GM21723 (cell line): ENCODE results near the gene CFDP1.
"Not testable (repeated sequence)": the region's sequence is repeated elsewhere in the genome, so short reads cannot be mapped to it uniquely, and the experiment has no call there.

Source experiments
- ATAC-seq: cut with Tn5 transposase; IDR thresholded peaks from one replicate; pipeline ENCODE4 v1.9.1; 2021; ENCODE audit warnings: mild to moderate bottlenecking, moderate library complexity; ENCODE audit not compliant: unreplicated experiment

The CFDP1 gene

DNA sequence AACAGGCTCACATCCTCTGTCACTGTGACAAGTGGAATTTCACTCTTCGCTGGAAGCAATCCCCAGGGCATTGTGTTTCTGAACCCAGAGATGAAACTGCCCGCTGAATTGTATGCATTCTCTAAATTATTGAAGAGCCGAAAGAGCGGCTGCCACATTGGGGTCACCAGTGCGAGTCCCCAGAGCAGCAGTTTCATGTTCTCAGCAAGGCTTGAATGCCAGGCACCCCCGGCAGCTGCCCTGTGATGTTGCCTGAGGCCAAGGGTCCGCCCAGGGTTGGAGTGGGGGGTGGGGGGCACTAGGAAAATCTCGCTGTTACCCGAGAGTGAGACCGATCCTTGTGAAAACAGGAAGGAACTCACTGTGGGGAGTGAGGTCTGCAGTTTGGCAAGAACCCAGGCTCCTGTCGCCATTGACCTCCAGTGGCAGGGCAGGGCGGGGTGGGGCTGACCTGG, 161.2 kb downstream of the CFDP1 start:
- no peak for ATAC-seq

DNA sequence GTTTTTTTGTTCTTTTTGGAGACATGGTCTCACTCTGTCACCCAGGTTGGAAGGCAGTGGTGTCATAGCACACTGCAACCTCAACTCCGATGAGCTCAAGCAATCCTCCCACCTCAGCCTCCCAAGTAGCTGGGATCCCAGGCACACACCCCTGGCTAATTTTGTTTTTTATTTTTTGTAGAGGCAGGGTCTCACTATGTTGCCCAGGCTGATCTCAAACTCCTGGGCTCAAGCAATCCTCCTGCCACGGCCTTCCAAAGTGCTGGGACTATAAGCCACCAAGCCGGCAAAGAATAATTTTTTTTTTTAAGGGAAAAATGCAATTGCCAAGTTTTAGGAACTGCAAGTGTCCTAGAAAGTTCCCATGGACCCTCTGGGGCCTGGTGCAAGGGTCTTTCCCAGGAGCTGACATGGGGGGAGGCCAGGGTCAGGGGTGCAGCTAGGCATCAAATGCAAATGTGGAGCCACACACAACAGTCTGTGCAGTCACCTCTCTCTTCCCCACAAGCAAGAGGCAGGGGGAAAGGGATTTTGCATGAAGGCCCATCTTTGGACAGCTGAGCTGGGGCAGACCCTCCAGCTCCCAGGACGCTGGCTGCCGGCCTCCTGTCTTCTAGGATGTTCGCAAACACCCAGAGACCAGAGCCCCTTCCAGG, 161.7 kb downstream of the CFDP1 start:
- ATAC-seq = no peak

DNA sequence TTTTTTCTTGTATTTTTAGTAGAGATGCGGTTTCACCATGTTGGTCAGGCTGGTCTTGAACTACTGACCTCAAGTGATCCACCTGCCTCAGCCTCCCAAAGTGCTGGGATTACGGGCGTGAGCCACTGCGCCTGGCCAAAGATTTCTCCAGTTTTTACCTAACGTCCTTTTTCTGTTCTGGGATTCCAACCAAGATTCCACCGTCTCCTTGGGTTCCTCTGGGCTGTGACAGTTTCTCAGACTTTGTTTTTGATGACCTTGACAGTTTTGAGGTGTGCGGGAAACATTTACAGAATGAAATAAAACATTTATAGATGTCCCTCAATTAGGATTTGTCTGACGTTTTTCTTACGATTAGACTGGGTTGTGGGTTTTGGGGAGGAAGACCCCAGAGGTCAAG, 163.9 kb downstream of the CFDP1 start:
- not testable (repeated sequence) for ATAC-seq

DNA sequence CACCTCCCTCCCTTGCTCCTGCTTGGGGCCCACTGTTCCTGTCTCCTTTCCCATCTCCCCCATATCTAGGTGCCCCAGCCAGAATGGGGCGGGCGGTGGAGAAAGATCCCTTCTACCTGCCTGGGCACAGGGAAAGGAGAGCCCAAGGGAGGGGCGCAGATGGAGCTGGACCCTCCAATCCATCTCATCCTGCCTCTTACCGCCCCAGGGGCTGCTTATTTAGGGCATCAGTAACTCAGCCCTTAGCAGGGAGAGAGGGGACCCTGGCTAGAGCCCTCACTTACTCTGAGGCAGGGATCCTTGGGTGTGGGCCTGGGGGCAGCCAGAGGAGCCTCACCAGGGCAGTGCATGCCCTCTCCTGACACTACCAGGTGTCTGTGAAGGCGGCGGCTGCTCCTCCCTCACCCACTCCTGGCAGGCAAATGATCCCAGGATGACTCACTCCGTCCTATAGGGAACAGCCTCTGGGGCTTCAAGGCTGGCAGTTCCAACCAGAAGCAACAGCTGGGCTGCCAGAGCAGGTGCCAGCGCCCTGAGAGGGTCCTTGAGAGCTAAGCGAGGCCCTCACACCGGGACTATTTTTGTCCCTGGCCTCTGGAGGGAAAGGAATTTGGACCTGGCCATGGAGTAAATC, 165.6 kb downstream of the CFDP1 start:
- no peak for ATAC-seq

DNA sequence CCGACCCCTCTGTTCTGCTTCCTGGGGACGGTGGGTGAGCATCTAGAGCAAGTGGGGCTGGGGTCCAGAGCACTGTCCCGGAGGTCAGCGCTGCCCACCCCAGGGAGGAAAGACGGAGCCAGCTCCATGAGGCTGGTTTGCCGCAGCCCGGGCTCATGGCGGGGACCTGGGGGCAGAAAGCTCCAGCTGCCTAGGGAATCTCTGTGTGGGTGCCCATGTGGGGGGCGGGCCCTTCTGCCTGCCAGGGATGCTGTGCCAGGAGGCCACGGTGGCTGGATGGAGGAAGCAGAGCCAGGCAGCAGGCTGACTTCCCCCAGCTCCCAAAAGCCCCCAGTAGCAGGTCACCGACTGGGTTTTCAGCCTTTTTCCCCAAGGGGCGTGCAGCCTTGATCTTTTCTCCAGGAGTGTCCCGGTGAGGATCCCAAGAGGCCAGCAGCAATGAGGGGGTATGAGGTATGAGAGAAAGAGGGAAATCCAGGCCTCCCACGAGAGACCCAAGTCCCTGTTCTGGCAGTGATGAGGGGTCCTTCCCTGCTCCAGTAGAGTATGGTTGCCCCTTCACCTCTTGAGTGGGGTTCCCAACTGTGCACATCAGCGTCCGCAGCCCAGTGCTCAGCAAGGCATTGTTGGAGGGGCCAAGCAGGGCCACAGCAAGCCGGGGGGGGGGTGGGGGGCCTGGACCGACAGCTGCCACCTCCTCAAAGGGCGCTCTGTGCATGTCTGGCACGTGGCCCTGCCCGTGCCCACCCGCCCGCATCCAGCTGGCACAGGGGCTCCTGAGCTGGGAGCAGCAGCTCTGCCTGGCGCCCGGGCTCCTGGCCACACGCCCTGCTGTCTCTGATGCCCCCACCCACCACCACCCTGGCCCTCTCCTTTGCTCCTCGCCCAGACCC, 166.3 kb downstream of the CFDP1 start:
- ATAC-seq = no peak

DNA sequence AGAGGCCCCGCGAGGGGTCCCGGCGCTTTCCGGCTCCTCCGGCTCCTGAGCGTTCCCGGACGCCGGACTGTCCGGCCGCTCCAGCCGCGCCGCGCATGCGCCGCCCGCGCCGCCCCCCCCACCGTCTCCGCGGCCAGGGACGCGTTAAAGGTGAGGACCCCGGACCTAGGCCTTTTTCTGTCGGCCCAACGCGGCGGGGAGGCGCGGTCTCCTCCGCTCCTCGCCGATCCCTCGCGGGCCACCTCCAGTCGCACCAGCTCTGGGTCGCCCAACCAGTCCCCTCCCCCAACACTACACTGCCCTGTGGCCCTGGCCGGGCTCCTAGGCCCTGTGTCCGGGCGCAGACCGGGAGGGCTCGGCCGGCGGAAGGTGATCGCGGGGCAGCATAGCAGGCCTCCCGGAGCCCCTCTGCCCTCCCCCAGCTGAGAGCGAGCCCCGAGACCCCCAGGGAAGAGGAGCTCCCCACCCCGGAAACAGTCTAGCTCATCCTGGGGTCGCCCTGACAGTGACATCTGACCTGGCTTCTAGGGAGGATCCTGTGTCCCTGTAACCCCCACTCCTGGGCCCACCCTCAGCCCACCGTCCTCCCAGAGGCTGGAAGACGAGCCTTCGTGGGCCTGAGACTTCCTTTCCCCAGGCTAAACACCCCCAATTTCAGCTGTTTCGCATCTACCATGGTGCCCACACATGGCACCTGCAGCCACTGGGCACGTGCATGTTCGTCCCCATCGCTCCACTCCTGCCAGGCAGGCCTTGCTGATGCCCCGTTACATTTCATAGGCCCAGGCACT, 167.2 kb downstream of the CFDP1 start:
- peak; percentile 79 for ATAC-seq

DNA sequence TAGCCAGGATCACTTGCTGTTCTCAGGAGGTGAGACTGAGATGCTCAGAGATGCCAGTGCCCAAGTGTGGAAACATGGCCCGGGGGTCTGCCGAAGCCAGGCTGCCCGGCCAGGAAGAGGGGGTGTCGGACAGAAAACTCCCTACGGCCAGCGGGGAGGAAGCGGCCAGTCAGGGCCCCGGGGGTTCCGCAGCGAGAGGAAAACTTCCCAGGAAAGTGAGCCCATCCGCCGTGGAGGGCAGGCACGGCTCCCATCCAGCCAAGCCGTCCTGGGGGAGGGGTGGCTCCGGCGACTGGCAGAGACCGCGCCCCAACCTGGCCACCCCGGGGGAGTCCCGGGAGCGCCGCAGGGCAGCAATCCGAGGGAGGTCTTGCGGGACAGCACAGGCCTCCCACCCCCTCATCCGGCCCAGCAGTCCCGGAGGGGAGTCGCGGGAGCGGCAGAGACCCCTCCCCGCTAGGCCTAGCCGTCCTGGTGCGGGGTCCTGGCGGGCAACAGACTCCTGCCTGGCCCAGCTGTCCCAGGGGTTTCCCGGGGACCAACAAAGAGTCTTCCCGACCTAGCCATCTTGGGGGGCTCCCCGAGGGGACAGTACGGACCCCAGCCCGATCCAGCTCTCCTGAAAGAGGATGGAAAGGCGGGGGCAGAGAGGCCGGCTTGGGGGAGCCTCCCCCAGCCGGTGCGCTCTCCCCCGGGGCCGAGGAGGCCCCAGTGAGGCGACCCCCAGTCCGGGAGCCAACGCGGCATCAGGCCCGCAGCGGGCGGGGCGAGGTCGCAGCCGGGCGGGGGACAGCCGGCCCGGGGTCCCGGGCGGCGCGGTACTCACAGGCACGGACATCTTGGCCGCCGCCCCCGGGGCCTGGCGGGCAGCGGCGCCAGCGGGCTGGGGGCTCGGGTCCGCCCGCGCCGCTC, 168.0 kb downstream of the CFDP1 start:
- peak; percentile 32 for ATAC-seq

DNA sequence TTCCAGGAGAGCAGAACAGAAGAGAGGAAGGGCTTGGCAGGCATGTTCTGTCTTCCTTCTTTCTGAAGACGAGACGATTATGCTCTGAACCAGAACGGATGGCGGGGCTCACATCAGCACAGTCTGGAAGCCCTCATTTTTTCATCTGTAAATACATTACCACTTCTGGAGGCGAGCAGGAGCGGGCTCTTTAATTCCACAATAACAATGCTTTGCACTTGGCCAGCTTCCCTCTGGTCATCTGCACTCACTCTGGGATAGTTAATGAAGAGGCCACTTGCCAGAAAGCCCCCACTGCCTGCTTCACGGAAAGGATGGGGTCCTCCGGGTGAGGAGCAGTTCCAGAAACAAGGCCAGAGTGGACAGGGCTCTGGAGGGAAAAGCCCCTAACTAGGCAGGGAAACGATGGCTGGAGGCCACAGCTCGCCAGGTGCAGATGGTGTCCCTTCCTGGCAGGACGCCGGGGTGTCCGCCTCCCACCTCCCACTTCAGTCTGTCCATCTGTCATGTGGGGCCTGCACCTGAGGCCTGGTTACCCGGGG, 168.8 kb downstream of the CFDP1 start:
- ATAC-seq = no peak

DNA sequence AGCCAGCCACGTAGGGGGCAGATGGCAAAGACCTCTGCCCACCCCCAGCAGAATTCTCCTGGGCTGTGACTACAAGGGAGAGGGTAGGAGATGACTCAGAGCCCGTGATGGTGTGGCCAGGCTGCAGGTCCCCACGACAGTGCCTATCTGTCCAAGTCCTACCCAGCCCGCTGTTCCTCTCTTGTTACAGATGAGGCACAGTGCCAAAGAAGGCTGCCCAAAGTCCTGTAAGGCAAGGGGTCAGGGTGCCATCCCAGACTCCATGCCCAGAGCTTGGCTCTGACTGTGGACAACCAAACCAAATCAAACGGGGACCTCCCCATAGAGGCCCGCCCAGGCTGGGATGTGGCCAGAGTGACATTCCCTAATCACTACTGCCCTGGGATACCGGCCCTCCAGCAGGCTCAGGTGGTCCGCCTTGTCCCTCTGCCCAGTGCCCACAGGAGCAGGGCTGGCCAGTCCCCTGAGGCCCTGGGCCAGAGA, 169.3 kb downstream of the CFDP1 start:
- no peak for ATAC-seq

DNA sequence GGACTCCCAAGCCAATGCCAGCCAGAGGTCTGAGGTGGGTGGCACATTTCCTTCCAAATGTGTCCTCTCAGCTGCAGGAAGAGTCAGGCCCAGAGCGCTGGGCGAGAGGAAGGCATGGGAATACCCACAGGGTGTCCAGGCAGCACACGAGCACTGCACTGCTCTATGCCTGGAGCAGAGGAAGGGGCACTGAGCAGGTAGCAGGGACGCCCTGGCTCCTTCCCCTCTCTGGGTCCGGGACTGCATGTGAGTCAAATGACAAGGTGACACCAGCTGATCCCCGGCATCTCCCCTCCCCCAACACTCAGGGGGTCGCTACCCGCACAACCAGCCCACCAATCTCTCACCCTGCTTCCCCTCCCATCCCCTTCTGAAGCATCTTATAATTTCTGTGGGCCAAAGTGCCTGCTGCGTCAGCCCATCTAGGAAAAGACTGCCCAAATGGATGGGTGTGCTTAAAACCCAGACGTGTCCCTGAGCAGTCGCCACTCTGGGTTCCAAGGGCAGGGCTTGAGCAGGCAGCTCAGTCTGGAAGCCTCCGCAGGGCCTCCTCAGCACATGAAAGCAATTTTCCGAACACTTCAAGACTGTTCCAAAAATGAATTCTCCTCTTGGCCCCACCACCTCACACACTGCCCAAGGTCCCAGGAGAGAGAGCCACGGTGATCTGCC, 169.9 kb downstream of the CFDP1 start:
- ATAC-seq = no peak

DNA sequence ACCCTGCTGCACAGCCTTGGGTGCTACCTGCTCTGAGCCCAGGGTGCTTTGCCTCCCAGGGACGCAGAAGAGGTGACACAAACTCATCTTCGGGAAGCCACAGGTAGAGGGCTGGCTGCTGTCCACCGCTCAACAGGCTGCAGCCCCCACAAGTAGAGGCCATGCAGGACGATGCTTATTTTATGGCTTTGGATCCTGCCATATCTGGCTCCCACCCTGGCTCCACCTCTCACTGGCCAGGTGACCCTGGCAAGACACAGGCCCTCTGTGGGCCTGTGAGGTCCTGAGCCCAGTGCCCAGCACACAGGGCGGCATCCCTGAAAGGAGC, 170.5 kb downstream of the CFDP1 start:
- ATAC-seq = no peak

DNA sequence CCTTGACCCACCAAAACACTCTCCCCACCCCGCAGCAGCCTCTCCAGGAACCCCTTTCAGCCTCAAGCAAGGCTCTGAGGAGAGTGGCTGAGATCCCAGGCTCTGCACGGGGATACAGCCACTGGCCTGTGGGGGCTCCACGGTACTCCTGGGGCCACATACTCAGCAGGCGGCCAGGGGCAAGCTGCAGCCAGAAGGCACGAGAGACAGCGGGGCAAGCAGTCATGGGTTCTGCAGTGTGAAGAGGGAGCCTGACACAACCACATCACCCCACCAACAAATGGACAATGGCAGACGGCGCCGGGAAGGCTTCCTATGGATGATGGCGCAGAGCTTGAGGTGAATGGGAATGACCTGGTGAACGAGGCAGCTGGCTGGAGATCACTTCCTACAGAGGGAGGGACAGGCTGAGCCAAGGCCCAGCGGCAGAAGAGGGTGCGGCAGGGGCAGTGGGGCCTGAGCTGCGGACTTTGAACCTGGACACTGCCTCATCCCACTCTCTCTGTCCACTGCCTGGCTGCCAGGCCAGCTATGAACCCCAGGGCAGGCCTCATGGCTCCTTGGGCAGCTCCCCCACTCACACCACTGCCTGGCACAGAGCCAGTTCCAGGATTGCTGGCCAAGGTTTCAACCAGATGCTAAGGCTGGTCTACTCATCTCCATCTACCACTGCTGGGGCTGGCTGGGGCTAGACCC, 171.1 kb downstream of the CFDP1 start:
- no peak for ATAC-seq

DNA sequence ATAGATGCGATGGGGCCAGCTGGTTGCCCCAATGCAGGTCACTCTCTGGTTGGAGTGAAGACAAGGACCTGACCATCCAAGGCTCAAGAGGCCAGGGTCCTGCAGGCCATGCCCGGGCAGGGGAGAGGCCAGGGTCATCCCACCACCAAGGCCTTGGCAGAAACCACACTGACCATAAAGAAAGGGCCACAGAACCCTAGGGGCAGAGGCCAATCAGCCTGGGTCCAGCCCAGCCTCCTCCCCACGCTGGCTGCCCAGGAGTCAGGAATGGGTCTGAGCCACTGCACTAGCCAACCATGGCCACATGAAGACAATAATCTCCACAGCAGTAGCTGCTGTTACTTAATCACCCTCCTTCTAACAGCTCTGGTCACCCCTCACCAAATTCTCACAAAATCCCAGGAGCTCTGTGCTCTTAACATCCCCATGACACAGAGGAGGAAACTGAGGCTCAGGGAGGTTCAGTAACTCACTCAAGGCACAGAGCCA, 171.7 kb downstream of the CFDP1 start:
- ATAC-seq = no peak

DNA sequence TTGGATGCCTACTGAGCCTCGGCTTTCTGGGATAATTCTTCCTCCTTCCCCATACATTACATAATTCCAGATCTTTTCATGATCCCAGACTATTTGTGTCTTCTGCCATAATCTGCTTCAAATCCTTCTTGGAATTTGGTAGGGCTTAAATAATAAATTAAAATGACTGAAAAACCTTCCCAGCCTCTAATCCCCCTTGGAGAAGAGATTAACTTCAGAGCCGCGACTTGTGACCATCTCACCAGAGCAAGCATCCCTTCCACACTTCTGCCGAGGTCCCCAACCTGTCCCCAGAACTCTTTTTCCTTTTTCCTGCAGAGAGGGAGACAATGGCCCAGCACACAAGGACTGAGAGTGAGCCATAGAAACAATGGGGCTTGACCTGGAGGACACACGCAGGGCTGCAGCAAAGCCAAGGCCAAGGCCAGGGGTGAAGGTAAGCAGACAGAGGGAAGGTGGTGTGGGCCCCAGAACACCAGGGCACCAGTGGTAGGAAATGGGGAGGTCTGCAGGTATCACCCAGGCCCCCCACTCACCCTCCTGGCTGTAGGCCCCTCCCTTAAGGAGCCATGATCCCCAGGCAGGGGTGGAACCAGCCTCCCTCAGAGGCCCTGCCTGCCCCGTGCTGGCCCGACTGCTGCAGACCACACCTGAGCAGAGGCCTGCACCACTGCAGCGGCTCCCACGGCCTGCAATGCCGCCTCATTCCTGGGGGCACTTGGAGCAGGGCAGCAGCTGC, 172.3 kb downstream of the CFDP1 start:
- no peak for ATAC-seq

DNA sequence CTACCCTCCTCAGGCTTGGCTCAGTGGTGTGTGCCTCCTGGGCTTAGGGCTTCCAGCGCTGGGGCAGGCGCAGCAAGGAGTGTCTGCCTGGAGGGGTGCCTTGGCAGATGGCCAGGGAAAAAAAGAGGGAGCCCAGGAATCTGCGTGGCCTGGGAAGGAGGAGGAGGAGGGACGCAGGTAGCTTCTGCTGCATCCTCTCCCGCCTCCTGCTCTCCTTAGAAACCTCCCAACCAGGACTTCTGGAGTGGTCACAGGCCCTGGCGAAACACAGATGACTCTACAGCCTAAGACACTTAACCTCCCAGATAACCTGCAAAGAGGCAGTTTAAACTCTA, 174.5 kb downstream of the CFDP1 start:
- ATAC-seq = no peak

DNA sequence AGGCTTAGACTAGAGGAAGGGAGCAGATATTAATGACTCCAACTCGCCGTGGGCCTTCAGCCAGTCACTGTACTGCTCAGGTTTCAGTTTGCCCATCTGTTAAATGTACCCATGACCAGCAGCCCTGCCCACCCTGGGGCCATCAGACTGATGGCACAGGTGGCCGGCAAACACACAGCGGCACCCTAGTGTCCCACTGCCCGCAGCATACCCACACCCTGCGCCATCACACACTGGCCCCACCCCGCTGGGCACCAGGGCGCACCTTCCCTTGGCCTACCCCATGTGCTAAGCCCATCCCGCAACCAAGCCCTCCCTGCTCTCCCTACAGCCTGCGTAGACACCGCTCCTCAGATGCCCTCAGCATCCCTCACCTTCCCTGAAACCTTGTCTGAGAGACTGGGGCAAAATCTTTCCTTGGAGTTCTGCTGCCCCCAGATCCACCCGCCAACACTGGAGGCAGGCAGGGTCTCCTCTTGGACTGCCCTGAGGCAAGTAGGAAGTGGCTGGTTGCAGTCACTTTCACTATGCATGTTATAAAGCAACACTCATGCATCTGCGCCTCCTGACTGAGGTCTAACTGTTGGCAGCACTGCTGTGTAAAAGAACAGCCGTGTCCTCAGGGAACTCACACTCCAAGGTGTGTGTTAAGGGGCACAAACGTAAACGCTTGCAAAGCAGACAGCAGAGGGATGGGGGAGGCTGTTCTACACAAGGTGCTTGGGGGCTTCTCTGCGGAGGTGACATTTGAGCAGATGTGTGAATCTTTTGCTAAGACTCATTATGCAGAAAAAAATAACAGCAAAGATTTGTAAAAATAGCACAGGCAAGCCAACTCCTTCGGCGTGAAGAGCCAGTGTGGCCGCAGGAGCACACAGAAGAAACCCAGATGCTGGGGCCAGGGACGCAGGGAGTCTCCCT, 175.2 kb downstream of the CFDP1 start:
- ATAC-seq = no peak
